HL-60 (cell line): ENCODE measurements around the gene TOP3B.

Experiments used
- CTCF ChIP-seq: IDR thresholded peaks from one replicate; pipeline ENCODE4 v1.5.1; 2011; ENCODE audit warnings: low read length, control low read depth, inconsistent platforms; ENCODE audit not compliant: insufficient read depth
- GABPA ChIP-seq: IDR thresholded peaks from 2 replicates; pipeline ENCODE4 v1.6.1; 2012; ENCODE audit warnings: low read depth
- POLR2AphosphoS5 ChIP-seq: IDR thresholded peaks from 2 replicates; pipeline ENCODE4 v1.6.1; 2012; ENCODE audit warnings: low read depth
- SPI1 ChIP-seq: IDR thresholded peaks from 2 replicates; pipeline ENCODE4 v1.6.1; 2012; ENCODE audit warnings: low read depth, mild to moderate bottlenecking, borderline replicate concordance
- TF ChIP-seq, protein P1 (sequence below): IDR thresholded peaks from 2 replicates; pipeline ENCODE4 v1.6.1; 2012; ENCODE audit warnings: low read depth; ENCODE audit not compliant: insufficient replicate concordance

- TF ChIP-seq CTCF = no peak
- TF ChIP-seq, protein P1, sequence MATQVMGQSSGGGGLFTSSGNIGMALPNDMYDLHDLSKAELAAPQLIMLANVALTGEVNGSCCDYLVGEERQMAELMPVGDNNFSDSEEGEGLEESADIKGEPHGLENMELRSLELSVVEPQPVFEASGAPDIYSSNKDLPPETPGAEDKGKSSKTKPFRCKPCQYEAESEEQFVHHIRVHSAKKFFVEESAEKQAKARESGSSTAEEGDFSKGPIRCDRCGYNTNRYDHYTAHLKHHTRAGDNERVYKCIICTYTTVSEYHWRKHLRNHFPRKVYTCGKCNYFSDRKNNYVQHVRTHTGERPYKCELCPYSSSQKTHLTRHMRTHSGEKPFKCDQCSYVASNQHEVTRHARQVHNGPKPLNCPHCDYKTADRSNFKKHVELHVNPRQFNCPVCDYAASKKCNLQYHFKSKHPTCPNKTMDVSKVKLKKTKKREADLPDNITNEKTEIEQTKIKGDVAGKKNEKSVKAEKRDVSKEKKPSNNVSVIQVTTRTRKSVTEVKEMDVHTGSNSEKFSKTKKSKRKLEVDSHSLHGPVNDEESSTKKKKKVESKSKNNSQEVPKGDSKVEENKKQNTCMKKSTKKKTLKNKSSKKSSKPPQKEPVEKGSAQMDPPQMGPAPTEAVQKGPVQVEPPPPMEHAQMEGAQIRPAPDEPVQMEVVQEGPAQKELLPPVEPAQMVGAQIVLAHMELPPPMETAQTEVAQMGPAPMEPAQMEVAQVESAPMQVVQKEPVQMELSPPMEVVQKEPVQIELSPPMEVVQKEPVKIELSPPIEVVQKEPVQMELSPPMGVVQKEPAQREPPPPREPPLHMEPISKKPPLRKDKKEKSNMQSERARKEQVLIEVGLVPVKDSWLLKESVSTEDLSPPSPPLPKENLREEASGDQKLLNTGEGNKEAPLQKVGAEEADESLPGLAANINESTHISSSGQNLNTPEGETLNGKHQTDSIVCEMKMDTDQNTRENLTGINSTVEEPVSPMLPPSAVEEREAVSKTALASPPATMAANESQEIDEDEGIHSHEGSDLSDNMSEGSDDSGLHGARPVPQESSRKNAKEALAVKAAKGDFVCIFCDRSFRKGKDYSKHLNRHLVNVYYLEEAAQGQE = no peak
- TF ChIP-seq POLR2AphosphoS5 = no peak
- TF ChIP-seq GABPA = no peak
- no peak for TF ChIP-seq SPI1
Observed at GRCh38 chr22:21966643-21967516, 15.7 kb downstream of the TOP3B start.
